Adrenal gland (tissue), 12 donors: ENCODE measurements around the gene BPIFB2. TPM values are rescaled to one million over a fixed set of nuclear protein-coding genes. Genes with fewer than 3 reads are reported as not detected.
"Not testable (repeated sequence)": the region's sequence is repeated elsewhere in the genome, so short reads cannot be mapped to it uniquely, and the experiment has no call there.

Source experiments
- DNase-seq, 7 donors: peaks; one replicate each; pipeline ENCODE4 v3.0.0-alpha.2; 2019 to 2020
- H3K27ac ChIP-seq, 5 donors: fragments of 200-600 bp; sonication (generic) in 4 of 5; 1 replicate in 3 of 5; 2 replicates in 2 of 5; pipeline versions ENCODE4 v1.5.1 to v1.8.0; 2016 to 2020; ENCODE audit warnings: mild to moderate bottlenecking in 1 of 5
- H3K27me3 ChIP-seq: fragments of 200-600 bp; 2 replicates; pipeline ENCODE4 v1.8.0; 2021
- H3K36me3 ChIP-seq, 2 donors: fragments of 200-600 bp; replicated peaks in 1 of 2; 1 replicate in 1 of 2; 2 replicates in 1 of 2; pipeline versions ENCODE4 v1.5.1 to v1.8.0; 2018 to 2022
- H3K4me1 ChIP-seq, 2 donors: fragments of 200-600 bp; replicated peaks in 1 of 2; 1 replicate in 1 of 2; 2 replicates in 1 of 2; pipeline versions ENCODE4 v1.5.1 to v1.8.0; 2018 to 2021
- H3K4me3 ChIP-seq, 4 donors: fragments of 200-600 bp; sonication (generic) in 3 of 4; one replicate each; pipeline ENCODE4 v1.5.1; 2016 to 2018
- H3K9me3 ChIP-seq, 3 donors: fragments of 200-600 bp; sonication (generic) in 1 of 3; replicated peaks in 1 of 3; 1 replicate in 2 of 3; 2 replicates in 1 of 3; pipeline versions ENCODE4 v1.5.1 to v1.8.0; 2016 to 2021
- CTCF ChIP-seq, 6 experiments: fragments of 450-650 bp in 4 of 6; fragments of 200-600 bp in 2 of 6; sonication (generic) in 1 of 6; IDR thresholded peaks; 1 replicate in 5 of 6; 2 replicates in 1 of 6; pipeline versions ENCODE4 v1.5.1 to v1.8.0; 2016 to 2021; ENCODE audit warnings: antibody characterized with exemption in 6 of 6, mild to moderate bottlenecking in 2 of 6, moderate library complexity in 1 of 6
- POLR2A ChIP-seq, 2 donors: fragments of 450-650 bp; IDR thresholded peaks; one replicate each; pipeline ENCODE4 v1.6.1; 2017; ENCODE audit warnings: antibody characterized with exemption in 2 of 2, mild to moderate bottlenecking in 2 of 2, moderate library complexity in 1 of 2
- WGBS, 4 donors: extraction: QIAGEN DNeasy Blood & Tissue Kit in 2 of 4; methylation state at CpG; one replicate each; pipeline versions ENCODE4 v1.1.5 to v1.1.7; 2013 to 2017; 5-methylcytosine and 5-hydroxymethylcytosine counted together
- intact Hi-C, 2 donors: fragments of 100-400 bp; cut with DNase I; formaldehyde crosslinking; loops; one replicate each; pipeline versions ENCODE4 v1.14.1 to v1.15.0; 2022 to 2023
- polyA plus RNA-seq, 3 donors: library from polyadenylated mRNA; stranded (reverse); fragments of 200-250 nt in 2 of 3; fragments of 350-450 nt in 1 of 3; fragmentation: Illumina TruSeq in 1 of 3; extraction: RNeasy Lipid Tissue Mini Kit (QIAGEN cat#74804) in 1 of 3; gene quantifications; one replicate each; pipeline ENCODE4 v1.2.3, GENCODE V29; 2013 to 2014
- total RNA-seq, 9 donors: library from RNA; depleted of rRNA in 4 of 9; stranded (reverse); fragments of >200 nt in 4 of 9; fragments of 120-200 nt in 1 of 9; fragmentation: NEBNext Ultra II Directional in 1 of 9; extraction: Animal tissue kit (Norgen Biotek cat#: 25700) in 1 of 9; gene quantifications; one replicate each; pipeline versions ENCODE4 v1.1.0 to v1.2.4, GENCODE V29; 2013 to 2023
- donor health status: healthy with polysubstance abuse.
- donor health status: Bipolar disorder and iron deficiency.
- donor health status: DM: yes; HTN: yes; CAD: no.
- donor health status: DM: no; HTN: no; CAD: no.
- donor health status: DM: no; HTN: no; CAD: no.
- donor health status: DM: yes; HTN: yes; CAD: no.

BPIFB2 gene
- total and polyA plus RNA-seq, 12 donors: 0.15 TPM; not detected in 11

- peak in 2 of 7 donors; percentile 7 to 46 for DNase-seq
- no peak overlapping the region for H3K27ac ChIP-seq
- 65 to 90% (median 73%) methylated on average over 6 to 13 of the region's 13 CpGs for WGBS, 4 donors
- no peaks in the 10 kb centered on the region for H3K9me3 ChIP-seq
- no peak overlapping the region for H3K4me3 ChIP-seq
- TF ChIP-seq CTCF (IDR thresholded peaks at IDR 0.05) (no peak), POLR2A (IDR thresholded peaks at IDR 0.05) (no peak)
- H3K27me3 ChIP-seq: no peaks in the 10 kb centered on the region
- intact Hi-C loops: no loop called here
- no peaks in the 10 kb centered on the region for H3K4me1 ChIP-seq
- H3K36me3 ChIP-seq: no peaks in the 10 kb centered on the region
These were observed 35.1 kb upstream of the BPIFB2 start for GRCh38 chr20:32972181-32973076.

- TF ChIP-seq POLR2A (IDR thresholded peaks at IDR 0.05): no peak
- TF ChIP-seq CTCF (IDR thresholded peaks at IDR 0.05): no peak
These were observed 34.3 kb upstream of the BPIFB2 start for GRCh38 chr20:32973077-32973717.

GRCh38 chr20:32974204-32975064, 33.1 kb upstream of the BPIFB2 start:
- H3K9me3 ChIP-seq, H3K27ac ChIP-seq, H3K36me3 ChIP-seq, H3K4me1 ChIP-seq, H3K27me3 ChIP-seq, intact Hi-C loops, H3K4me3 ChIP-seq: not testable (repeated sequence)
- DNase-seq: peak in 1 of 7 donors; percentile 3
- 71 to 87% (median 79%) methylated on average over 9 of the region's 9 CpGs for WGBS, 4 donors

More at GRCh38 chr20:32973077-32973717, 34.3 kb upstream of the BPIFB2 start:
- 84 to 86% (median 84%) methylated on average over 10 of the region's 10 CpGs for WGBS, 4 donors
- intact Hi-C loops: no loop called here
- peak in 1 of 7 donors; percentile 29 for DNase-seq
- no peaks in the 10 kb centered on the region for H3K36me3 ChIP-seq
- no peaks in the 10 kb centered on the region for H3K4me1 ChIP-seq
- no peak overlapping the region for H3K4me3 ChIP-seq
- H3K27me3 ChIP-seq: no peaks in the 10 kb centered on the region
- H3K9me3 ChIP-seq: no peaks in the 10 kb centered on the region
- H3K27ac ChIP-seq: no peak overlapping the region

GRCh38 chr20:32975121-32975520, 32.4 kb upstream of the BPIFB2 start:
- intact Hi-C loops, H3K27me3 ChIP-seq, H3K27ac ChIP-seq, H3K4me1 ChIP-seq, H3K9me3 ChIP-seq, DNase-seq, H3K4me3 ChIP-seq, H3K36me3 ChIP-seq: not testable (repeated sequence)
- 75 to 87% (median 83%) methylated on average over 4 of the region's 4 CpGs for WGBS, 4 donors
